GM12892 (cell line): ENCODE data around the gene NEUROG1.

Source experiments
- POLR2A ChIP-seq: IDR thresholded peaks from 2 replicates; pipeline ENCODE4 v1.6.1; 2011; ENCODE audit warnings: low read depth, low read length, control low read depth
- POLR2AphosphoS5 ChIP-seq: IDR thresholded peaks from 2 replicates; pipeline ENCODE4 v1.6.1; 2011; ENCODE audit warnings: low read depth, low read length, control low read depth
- TAF1 ChIP-seq: IDR thresholded peaks from 2 replicates; pipeline ENCODE4 v1.6.1; 2011; ENCODE audit warnings: low read depth, mild to moderate bottlenecking, control low read depth, low read length, borderline replicate concordance

GRCh38 chr5:135491552-135492318 is 44.0 kb downstream of the NEUROG1 start:
- TF ChIP-seq POLR2AphosphoS5 (no peak), POLR2A (no peak), TAF1 (no peak)
